K562 (cell line): ENCODE data around the gene DOCK4.

Experiments
- EGR1 ChIP-seq: fragments of 450-650 bp; conservative IDR thresholded peaks from 2 replicates; pipeline ENCODE4 v1.6.1; 2017; ENCODE audit warnings: mild to moderate bottlenecking
- TF ChIP-seq, protein P1 (sequence below): fragments of 450-650 bp; formaldehyde crosslinking; IDR thresholded peaks from 2 replicates; pipeline ENCODE4 v1.4.0; 2022; ENCODE audit warnings: mild to moderate bottlenecking, moderate library complexity

DNA sequence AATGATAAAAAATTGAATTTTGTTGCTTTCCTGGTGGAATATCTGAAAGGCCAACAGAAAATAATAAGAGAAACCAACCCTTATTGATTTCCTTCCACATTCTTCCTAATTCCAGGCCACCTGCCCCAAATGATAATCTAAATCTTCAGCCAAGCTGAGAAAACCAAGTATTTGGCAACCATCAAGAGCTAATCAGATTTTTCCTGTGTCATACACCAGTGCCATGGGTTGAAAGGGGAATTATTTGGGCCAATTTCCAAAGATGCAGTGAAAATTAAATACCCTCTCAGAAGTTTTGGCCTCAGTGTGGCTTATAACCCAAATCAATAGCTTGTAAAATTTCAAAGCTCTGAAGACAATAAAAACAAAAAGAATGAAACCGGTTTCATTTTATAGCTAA is 70.4 kb downstream of the DOCK4 start:
- TF ChIP-seq, protein P1, sequence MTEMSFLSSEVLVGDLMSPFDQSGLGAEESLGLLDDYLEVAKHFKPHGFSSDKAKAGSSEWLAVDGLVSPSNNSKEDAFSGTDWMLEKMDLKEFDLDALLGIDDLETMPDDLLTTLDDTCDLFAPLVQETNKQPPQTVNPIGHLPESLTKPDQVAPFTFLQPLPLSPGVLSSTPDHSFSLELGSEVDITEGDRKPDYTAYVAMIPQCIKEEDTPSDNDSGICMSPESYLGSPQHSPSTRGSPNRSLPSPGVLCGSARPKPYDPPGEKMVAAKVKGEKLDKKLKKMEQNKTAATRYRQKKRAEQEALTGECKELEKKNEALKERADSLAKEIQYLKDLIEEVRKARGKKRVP, result no peak
- no peak for TF ChIP-seq EGR1
